Stimulated activated CD4-positive, alpha-beta T cell treated with anti-CD3 and anti-CD28 coated beads, Interleukin-1b, Interleukin-23, amount 100 ng/mL, for 48 hours (primary cell): ENCODE data around the gene ATP5F1D.
"Not testable (repeated sequence)": the region's sequence is repeated elsewhere in the genome, so short reads cannot be mapped to it uniquely, and the experiment has no call there.

Source experiments
- DNase-seq: peaks from one replicate; pipeline ENCODE4 v3.0.0-alpha.2; 2020

The ATP5F1D gene

DNA sequence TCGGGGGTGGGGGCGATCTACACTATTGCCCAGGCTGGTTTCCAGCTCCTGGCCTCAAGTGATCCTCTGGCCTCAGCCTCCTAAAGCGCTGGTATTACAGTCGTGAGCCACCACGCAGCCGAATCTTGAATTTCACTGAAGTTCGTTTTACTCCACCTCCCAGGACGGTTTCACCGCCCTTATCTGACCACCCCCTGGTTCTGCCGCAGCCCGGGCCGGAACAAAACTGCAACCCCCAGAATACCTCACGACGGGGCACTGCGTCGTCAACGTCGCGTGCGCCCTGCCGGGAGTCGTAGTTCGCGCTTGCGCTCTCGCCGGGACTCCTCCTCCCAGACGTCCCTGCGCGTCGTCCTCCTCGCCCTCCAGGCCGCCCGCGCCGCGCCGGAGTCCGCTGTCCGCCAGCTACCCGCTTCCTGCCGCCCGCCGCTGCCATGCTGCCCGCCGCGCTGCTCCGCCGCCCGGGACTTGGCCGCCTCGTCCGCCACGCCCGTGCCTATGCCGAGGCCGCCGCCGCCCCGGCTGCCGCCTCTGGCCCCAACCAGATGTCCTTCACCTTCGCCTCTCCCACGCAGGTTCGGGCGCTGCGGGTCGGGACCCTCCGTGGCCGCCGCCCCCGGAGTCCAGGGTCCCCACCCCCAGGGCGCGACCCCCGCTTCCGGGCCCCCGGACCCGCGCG is at the start of gene ATP5F1D:
Gene ATP5F1D (plus strand): TSS at position 335 of the 679 bp plus-strand sequence. CDS start 100 bp downstream, at position 435.
- DNase-seq: peak; percentile 92

DNA sequence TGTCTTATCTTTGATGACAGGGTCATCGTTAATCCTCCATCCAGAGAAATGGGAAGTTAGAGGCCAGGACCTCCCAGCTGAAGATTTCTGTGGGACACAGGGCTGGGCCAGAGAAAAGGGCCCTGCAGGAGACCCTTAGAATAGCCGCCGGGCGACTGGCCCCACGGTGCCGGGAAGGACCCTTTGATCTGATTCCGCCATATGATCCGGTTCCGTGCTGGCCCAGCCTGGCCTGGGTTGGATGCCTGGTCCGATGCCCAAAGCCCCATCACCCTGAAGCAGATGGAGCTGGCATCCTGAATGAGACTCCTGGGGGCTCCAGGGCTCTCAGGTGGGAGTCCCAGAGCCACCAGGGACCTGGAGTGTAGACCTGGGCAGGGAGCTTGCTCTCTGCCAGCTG is 42.0 kb upstream of the ATP5F1D start:
- DNase-seq: no peak

DNA sequence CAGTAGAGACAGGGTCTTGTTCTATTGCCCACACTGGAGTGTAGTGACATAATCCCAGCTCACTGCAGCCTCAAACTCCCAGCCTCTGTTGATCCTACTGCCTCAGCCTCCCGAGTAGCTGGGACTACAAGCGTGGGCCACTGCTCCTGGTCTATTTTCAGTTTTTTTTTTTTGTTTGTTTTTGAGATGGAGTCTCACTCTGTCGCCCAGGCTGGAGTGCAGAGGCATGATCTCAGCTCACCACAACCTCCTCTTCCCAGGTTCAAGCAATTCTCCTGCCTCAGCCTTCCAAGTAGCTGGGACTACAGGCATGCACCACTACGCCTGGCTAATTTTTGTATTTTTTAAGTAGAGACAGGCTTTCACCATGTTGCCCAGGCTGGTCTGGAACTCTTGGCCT is 40.9 kb upstream of the ATP5F1D start:
- not testable (repeated sequence) for DNase-seq

DNA sequence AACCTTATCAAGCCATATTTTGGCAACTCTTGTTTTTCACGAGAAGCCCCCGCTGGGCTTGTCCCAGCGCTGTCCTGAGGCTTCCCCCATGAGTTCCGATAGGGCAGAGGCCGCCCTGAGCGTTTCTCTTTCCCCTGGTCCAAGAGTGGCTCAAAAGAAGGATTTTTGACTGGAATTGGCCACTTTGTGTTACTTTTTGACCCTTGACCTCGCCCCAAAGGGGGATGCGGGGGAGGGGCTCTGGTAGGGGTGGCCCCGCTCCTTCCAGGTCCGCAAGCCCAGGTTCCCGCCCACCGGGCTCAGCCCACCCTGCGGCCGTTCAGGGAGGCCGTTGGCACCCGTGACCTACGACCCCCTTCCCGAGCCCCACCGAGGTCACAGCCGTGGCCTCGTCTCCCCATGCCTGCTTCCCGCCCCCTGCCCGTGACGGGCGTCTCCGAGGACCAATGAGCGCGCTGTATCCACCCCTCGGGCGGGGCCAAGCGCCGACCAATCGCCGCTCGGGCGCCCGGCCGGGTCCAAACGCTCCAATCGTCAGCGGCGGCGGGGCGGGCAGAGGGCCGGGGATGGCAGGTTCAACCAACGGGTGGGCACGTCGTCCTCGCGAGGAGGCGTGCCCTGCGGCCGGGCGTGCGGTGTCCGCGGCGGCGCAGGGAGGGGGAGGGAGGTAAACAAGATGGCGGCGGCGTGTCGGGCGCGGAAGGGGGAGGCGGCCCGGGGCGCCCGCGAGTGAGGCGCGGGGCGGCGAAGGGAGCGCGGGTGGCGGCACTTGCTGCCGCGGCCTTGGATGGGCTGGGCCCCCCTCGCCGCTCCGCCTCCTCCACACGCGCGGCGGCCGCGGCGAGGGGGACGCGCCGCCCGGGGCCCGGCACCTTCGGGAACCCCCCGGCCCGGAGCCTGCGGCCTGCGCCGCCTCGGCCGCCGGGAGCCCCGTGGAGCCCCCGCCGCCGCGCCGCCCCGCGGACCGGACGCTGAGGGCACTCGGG is 36.1 kb upstream of the ATP5F1D start, which contains the start of gene STK11:
Gene STK11 (plus strand): TSS at position 665 of the 986 bp plus-strand sequence. CDS start 1,136 bp downstream, outside the sequence.
- DNase-seq: peak; percentile 99

DNA sequence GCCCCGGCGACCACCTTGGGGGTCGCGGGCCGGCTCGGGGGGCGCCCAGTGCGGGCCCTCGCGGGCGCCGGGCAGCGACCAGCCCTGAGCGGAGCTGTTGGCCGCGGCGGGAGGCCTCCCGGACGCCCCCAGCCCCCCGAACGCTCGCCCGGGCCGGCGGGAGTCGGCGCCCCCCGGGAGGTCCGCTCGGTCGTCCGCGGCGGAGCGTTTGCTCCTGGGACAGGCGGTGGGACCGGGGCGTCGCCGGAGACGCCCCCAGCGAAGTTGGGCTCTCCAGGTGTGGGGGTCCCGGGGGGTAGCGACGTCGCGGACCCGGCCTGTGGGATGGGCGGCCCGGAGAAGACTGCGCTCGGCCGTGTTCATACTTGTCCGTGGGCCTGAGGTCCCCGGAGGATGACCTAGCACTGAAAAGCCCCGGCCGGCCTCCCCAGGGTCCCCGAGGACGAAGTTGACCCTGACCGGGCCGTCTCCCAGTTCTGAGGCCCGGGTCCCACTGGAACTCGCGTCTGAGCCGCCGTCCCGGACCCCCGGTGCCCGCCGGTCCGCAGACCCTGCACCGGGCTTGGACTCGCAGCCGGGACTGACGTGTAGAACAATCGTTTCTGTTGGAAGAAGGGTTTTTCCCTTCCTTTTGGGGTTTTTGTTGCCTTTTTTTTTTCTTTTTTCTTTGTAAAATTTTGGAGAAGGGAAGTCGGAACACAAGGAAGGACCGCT is 35.2 kb upstream of the ATP5F1D start:
- no peak for DNase-seq

DNA sequence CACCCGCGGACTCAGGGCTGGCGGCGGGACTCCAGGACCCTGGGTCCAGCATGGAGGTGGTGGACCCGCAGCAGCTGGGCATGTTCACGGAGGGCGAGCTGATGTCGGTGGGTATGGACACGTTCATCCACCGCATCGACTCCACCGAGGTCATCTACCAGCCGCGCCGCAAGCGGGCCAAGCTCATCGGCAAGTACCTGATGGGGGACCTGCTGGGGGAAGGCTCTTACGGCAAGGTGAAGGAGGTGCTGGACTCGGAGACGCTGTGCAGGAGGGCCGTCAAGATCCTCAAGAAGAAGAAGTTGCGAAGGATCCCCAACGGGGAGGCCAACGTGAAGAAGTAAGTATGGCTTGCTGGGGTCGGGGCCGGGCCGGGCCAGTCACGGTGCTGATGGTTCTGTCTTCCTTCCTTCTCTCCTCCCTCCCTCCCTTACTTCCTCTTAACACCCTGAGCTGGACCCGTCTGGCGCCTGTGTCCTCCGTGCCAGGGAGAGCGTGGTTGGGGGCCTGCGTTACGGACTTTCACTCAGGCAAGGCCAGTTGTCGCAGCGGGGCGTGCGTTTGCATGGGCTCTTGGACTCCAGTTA is 34.6 kb upstream of the ATP5F1D start:
- no peak for DNase-seq

DNA sequence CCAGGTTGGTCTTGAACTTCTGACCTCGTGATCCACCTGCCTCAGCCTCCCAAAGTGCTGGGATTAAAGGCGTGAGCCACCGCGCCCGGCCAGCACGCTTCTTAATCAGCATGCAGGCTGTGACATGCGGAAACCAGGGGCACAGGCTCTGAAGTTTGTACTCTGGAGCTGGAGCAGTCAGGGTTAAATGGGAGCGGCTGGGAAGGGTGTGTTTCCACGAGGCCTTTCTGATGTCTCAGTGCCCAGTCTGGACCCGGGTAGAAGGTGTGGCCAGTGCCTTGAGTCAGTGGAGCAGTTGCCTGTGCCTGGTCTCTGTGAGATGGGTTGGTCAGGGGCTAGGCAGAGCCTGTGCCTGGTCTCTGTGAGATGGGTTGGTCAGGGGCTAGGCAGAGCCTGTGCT is 32.7 kb upstream of the ATP5F1D start:
- not testable (repeated sequence) for DNase-seq

DNA sequence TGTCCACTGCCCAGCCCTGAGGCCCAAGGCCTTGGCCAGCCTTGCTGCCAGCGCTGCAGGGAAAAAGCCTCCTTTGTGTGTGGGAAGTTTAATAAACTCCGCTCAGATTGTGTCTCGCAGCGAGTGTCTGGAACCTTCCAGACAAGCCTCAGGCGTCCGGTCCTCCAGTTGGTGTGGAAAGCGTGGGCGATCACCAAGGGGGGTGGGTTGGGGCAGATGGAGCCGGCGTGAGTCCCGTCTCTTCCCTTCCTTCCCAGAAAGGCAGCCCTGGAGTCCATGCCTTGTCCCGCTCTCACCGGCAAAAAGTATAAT is 31.4 kb upstream of the ATP5F1D start:
- no peak for DNase-seq

DNA sequence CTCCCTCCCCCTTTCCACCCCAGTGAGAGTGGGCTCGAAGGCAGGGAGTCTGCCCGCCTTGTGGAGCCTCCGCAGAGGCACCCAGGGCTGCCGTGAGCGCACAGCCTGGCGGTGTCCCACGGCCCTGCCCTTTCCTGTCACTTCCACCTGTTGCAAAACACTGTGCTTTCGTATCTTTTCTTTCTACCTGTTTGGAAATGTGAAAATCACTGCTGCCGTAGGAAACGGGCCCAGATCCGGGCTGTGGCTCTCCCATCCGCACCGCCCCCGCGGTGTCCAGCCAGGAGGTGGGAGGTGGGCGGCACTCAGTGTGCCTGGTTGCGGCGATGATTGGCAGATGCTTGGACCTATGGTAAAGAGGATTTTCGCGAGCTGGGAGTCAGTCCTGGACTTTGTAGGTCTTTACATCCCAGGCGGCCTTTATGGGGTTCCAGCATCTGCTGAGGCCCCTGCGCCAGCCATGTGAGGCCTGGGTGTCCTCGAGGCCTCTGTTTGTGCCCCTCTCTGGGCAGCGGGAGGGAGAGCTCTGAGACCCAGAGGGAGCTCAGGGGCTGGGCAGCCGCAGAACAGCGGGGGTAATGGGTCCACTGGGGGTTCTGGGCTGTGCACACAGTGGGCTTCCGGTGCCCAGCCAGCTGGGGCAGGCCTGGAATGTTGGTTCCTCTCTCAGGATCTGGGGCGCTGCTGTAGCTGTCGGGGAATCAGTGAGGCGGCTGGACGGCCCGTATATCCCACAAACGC is 29.9 kb upstream of the ATP5F1D start:
- no peak for DNase-seq

DNA sequence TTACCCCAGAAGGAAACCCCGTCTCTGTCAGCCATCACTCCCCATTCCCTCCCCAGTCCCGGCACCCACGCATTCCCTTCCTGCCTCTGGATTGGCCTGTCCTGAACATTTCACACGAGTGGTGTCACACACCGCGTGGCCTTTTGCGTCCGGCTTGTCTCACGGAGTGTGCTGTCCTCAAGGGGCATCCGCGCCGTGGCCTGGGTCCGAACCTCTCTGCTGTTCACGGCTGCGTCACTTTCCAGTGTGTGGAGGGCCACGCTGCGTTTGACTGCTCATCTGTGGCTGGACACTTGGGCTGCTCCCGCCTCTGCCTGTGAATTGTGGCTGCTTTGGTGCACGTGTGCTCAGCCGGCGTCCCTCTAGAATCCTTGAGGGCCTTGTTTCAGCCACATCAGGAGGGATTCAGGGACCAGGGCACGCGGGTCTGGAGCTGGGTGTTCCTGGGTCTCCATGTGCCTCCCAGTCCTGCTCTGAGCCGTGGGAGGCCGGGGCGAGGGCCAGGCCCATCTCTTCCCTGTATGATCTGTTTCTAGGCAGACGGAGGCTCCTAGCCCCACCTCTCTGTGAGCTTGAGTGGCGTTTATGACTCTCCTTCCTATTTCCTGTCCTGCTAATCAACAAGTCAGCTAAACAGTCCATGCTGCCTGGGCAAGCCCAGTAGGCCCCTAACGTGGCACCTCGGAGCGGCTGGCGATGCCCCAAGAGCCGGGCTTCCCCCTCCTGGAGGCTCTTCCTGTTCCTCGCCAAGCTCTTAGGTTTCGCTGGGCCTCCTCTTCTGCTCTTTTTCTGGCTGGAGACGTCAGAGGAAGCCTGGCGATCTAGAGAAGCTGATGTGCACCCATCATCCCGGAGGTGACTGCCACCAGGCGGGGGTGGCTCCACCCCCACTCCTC is 27.9 kb upstream of the ATP5F1D start:
- DNase-seq: peak; percentile 61

DNA sequence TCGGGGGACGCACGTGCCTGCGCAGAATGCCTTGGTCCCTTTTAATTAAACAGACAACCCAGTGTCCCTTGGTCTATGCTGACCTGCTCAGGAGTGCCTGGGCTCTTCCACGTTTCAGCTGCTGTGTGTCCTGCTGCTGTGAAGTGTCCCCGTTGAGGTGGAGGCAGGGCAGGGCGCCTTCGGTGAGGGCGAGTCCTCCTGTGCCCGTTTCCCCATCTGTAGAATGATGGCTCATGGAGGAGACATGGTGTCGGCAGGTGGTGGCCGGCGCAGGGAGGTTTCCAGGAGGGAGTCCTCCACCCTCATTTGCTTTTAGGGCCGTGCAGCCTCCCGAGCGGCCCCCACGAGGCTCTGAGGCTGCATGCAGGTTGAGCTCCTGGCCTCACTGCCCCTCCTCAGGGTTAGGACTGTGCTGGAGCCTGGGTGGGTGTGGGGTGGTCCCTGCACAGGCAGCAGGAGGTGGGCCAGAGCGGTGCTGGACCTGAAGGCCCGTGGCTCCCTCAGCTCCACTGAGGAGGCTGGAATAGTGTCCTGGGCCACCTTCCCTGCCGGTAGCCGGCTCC is 27.2 kb upstream of the ATP5F1D start:
- DNase-seq: no peak

DNA sequence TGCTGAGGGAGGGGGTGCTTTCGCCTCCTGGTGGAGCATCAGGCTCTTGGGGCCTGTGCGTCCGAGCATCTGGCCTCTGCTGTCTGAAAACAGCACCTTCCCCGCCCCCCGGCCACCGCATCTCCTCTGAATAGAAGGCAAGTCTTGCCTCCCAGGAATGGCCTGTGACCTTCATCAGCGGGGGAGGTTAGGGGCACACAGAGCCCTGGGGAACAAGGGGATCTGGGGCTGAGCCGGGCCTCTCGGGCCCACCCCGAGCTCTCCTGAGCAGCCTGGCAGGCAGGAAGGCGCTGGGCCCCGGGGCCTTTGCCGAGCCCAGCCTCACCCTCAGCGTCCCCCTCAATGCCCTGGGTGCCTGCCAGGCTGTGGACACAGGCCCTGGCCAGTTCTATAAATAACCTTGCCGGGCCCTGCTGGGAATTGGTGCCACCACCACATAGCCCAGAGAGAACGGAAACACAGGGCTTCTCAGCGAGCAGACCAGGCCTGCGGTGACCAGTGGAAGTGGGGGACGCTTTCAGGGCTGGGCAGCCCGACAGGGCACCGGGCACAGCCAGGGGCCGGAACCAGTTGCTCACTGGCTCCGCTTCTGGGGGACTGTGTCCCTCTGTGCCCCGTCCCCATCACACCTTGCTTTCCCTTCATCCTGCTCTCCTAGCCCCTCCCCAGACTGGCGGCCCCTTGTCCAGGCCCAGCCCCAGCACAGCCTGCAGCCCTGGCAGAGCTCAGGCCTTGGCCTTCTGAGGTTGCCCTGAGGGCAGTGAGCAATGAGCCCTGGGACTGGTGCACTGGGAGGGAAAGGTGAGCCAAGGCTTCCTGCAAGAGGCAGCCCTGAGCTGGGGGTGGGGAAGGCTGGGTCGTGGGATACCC is 26.5 kb upstream of the ATP5F1D start:
- DNase-seq: no peak

DNA sequence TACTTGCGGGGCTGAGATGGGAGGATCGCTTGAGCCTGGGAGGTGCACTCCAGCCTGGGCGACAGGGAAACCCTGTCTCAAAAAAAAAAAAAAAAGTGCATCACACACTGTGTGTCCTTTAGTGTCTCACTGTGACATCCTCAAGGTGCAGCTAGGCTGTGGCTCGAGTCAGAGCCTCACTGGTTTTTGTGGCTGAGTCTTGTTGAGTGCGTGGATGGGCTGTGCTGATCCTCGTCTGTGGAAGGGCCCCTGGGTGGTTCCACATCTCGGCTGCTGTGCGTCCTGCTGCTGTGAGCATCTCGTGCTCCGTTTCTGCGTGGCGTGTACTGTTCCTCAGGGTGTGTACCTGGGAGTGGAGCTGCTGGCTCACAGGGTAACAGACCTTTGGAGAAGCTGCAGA is 24.8 kb upstream of the ATP5F1D start:
- no peak for DNase-seq

DNA sequence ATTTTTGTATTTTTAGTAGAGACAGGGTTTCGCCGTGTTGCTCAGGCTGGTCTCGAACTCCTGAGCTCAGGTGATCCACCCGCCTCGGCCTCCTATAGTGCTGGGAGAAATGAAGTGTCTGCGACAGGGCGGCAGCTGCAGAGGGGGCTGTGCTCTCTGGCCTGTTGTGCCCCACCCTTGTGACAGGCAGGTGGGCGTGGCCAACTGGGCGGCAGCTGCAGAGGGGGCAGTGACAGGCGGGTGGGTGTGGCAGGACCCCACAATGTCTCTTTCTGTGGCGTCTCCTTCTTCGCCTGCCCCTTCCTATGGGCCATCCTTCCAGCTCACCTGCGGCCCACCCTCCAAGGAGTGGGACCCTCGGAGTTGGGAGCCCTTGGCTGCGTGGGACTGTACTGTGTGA is 24.2 kb upstream of the ATP5F1D start:
- DNase-seq: no peak

DNA sequence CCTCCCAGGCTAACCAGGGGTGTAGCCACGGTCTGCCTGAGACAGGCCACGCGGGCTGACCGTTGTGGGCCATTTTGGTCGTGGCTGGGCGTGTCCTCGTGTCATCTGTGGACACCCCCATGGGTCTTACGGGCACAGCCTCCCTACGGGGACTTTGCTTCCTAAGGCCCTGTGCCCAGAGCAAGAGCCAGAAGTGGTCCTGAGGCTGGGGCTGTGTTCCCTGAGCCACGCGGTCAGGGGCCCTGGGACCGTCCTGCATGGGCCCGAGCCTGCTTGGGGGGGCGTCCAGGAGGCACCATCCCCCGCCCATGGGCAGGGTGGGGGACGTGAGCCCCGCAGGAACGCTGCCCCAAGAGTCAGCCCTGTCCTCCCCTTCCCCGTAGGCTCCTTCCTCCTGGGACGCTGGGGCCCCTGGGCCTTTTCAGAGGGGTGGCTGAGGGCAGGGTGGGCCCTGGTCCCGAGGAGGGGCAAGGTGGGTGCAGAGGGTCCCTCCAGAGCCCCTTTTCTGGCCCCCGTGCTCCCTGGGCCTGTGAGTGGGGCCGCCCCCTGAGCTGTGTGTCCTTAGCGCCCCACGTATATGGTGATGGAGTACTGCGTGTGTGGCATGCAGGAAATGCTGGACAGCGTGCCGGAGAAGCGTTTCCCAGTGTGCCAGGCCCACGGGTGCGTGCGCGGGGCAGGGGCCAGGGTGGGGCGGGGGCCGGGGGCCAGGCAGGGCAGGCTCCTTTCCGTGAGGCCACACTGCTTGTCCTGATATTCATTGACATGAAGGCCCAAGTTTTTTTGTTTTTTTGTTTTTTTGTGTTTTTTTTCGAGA is 22.6 kb upstream of the ATP5F1D start:
- DNase-seq: no peak

DNA sequence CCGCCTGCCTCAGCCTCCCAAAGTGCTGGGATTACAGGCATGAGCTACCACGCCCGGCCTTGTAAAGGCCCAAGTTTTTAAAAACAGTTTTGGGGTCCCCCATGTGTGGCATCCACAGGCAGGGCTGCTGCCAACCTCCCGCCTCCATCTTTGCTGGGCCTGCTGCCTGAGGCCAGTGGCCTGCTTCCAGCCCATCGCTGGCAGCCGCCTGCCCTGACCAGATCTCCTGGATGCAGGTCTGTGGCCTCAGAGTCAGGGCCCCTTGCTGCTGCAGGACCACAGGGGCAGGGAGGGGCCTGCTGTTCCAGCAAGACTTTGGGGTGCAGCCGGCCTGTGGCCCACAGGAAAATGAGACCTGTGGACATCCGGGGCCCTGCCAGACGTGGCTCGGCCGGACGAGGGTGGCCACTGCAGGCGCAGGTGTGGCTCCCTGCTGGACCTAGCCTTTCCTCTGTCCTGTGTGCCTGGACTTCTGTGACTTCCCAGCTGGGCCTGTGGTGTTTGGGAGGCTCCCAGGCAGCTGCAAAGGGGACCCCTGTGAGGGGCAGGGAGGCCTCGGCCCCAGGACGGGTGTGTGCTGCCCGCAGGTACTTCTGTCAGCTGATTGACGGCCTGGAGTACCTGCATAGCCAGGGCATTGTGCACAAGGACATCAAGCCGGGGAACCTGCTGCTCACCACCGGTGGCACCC is 21.6 kb upstream of the ATP5F1D start:
- DNase-seq: no peak

DNA sequence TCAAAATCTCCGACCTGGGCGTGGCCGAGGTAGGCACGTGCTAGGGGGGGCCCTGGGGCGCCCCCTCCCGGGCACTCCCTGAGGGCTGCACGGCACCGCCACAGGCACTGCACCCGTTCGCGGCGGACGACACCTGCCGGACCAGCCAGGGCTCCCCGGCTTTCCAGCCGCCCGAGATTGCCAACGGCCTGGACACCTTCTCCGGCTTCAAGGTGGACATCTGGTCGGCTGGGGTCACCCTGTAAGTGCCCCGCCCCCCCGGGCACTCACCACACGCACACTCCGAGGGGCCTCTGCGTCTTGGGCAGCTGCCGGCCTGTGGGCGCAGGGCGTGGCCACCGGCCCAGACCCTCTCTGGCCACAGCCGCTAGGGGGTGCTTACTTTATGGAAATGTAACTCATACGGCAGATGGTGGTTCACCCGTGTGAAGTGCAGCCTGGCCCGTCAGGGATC is 21.0 kb upstream of the ATP5F1D start:
- DNase-seq: no peak
